Smooth muscle cell (in vitro differentiated cells): ENCODE results near the gene BFSP2. TPM values are rescaled to one million over a fixed set of nuclear protein-coding genes. Genes with fewer than 3 reads are reported as not detected.

ENCODE experiments used
- DNase-seq: peaks from one replicate; lab custom pipeline; 2025; ENCODE audit not compliant: unreplicated experiment; lab: John Stamatoyannopoulos, UW
- H2AFZ ChIP-seq: fragments of 200-600 bp; sonication (generic); 2 replicates; pipeline ENCODE4 v1.6.0; 2016; ENCODE audit warnings: antibody characterized with exemption, low read depth, mild to moderate bottlenecking
- H3F3A ChIP-seq: fragments of 200-600 bp; sonication (generic); 2 replicates; pipeline ENCODE4 v1.6.0; 2017; ENCODE audit warnings: antibody characterized with exemption, low read depth
- H3K27ac ChIP-seq: fragments of 200-600 bp; sonication (generic); 2 replicates; pipeline ENCODE4 v1.5.1; 2016; ENCODE audit warnings: low read depth, mild to moderate bottlenecking
- H3K27me3 ChIP-seq: fragments of 200-600 bp; sonication (generic); 2 replicates; pipeline ENCODE4 v1.6.1; 2016; ENCODE audit warnings: low read depth, mild to moderate bottlenecking
- H3K36me3 ChIP-seq: fragments of 200-600 bp; sonication (generic); 2 replicates; pipeline ENCODE4 v1.5.1; 2016; ENCODE audit warnings: low read depth
- H3K4me1 ChIP-seq: fragments of 200-600 bp; sonication (generic); 2 replicates; pipeline ENCODE4 v1.5.1; 2016; ENCODE audit warnings: low read depth
- H3K4me2 ChIP-seq: fragments of 200-600 bp; sonication (generic); 2 replicates; pipeline ENCODE4 v1.6.0; 2016; ENCODE audit warnings: mild to moderate bottlenecking
- H3K4me3 ChIP-seq: fragments of 200-600 bp; sonication (generic); 2 replicates; pipeline ENCODE4 v1.5.1; 2016; ENCODE audit warnings: mild to moderate bottlenecking
- H3K79me2 ChIP-seq: fragments of 200-600 bp; sonication (generic); 2 replicates; pipeline ENCODE4 v1.6.0; 2016; ENCODE audit warnings: low read depth, mild to moderate bottlenecking
- H3K9ac ChIP-seq: fragments of 200-600 bp; sonication (generic); 2 replicates; pipeline ENCODE4 v1.6.0; 2016; ENCODE audit warnings: low read depth
- H3K9me3 ChIP-seq: fragments of 200-600 bp; sonication (generic); replicated peaks from 2 replicates; pipeline ENCODE4 v1.5.1; 2016; ENCODE audit warnings: low read depth
- H4K20me1 ChIP-seq: fragments of 200-600 bp; sonication (generic); 2 replicates; pipeline ENCODE4 v1.6.0; 2016; ENCODE audit warnings: low read depth
- CTCF ChIP-seq: fragments of 200-600 bp; sonication (generic); IDR thresholded peaks from 2 replicates; pipeline ENCODE4 v1.5.1; 2017; ENCODE audit warnings: borderline replicate concordance, mild to moderate bottlenecking, antibody characterized with exemption; ENCODE audit not compliant: insufficient read depth, poor library complexity, severe bottlenecking
- WGBS: methylation state at CpG from one replicate; pipeline ENCODE4 v1.1.7; 2016; ENCODE audit warnings: low lambda C conversion rate; 5-methylcytosine and 5-hydroxymethylcytosine counted together
- polyA plus RNA-seq: library from polyadenylated mRNA; unstranded; fragments of >200 nt; fragmentation: Nextera tagmentation; extraction: Ambion mirVana; gene quantifications from 2 replicates; pipeline ENCODE4 v1.2.1, GENCODE V29; 2016
- total RNA-seq: library from RNA; depleted of rRNA; stranded (reverse); fragments of >200 nt; gene quantifications from 2 replicates; pipeline ENCODE4 v1.2.3, GENCODE V29; 2014

Gene BFSP2
- total and polyA plus RNA-seq, 2 experiments from 2014 or later, result not detected

GRCh38 chr3:133448478-133449122 lies 48.7 kb downstream of the BFSP2 start:
- H3K4me2 ChIP-seq, result no peak overlapping the region
- no peak overlapping the region for H3K27ac ChIP-seq
- H3K36me3 ChIP-seq, result no peaks in the 10 kb centered on the region
- WGBS, result 83% methylated on average over 4 of the region's 4 CpGs
- no peaks in the 10 kb centered on the region for H3K79me2 ChIP-seq
- no peak overlapping the region for H2AFZ ChIP-seq
- H3K4me3 ChIP-seq, result no peak overlapping the region
- peaks cover 10% of the 10 kb centered on the region for H3K4me1 ChIP-seq
- no peak overlapping the region for H3K9ac ChIP-seq
- no peak for DNase-seq
- no peaks in the 10 kb centered on the region for H3K27me3 ChIP-seq
- no peaks in the 10 kb centered on the region for H4K20me1 ChIP-seq
- no peaks in the 10 kb centered on the region for H3K9me3 ChIP-seq
- TF ChIP-seq CTCF, result no peak
- peaks cover 8% of the 10 kb centered on the region for H3F3A ChIP-seq

- Histone ChIP-seq H3K4me3 (no peak overlapping the region), H2AFZ (no peak overlapping the region), H3K9ac (no peak overlapping the region), H3K36me3 (no peaks in the 10 kb centered on the region), H3K4me2 (no peak overlapping the region), H3K27ac (no peak overlapping the region), H3K4me1 (peaks cover 10% of the 10 kb centered on the region), H3K27me3 (no peaks in the 10 kb centered on the region), H3K9me3 (no peaks in the 10 kb centered on the region), H3K79me2 (no peaks in the 10 kb centered on the region), H4K20me1 (no peaks in the 10 kb centered on the region), H3F3A (peaks cover 8% of the 10 kb centered on the region)
- TF ChIP-seq CTCF, result no peak
- DNase-seq, result no peak
- 88% methylated on average over 3 of the region's 3 CpGs for WGBS
Observed at GRCh38 chr3:133451309-133451708, 51.5 kb downstream of the BFSP2 start.

- Histone ChIP-seq H3K27ac (no peak overlapping the region), H3F3A (peaks cover 8% of the 10 kb centered on the region), H3K4me3 (no peak overlapping the region), H3K4me1 (peaks cover 10% of the 10 kb centered on the region), H3K4me2 (peak overlapping the region; percentile 21), H3K27me3 (no peaks in the 10 kb centered on the region), H3K9ac (no peak overlapping the region), H3K9me3 (no peaks in the 10 kb centered on the region), H2AFZ (peak overlapping the region; percentile 30), H4K20me1 (no peaks in the 10 kb centered on the region), H3K79me2 (no peaks in the 10 kb centered on the region), H3K36me3 (no peaks in the 10 kb centered on the region)
- 46% methylated on average over 5 of the region's 5 CpGs for WGBS
- TF ChIP-seq CTCF, result no peak
- DNase-seq, result no peak
Observed at GRCh38 chr3:133452641-133453319, 52.9 kb downstream of the BFSP2 start.
